BJ (cell line): Measurements from ENCODE around the gene LBP. TPM values are rescaled to one million over a fixed set of nuclear protein-coding genes. Genes with fewer than 3 reads are reported as not detected.
A peak's percentile ranks its signal among the peaks of the same experiment; 100 is the strongest.

Experiments
- CTCF ChIA-PET: fragments of 350-600 bp; formaldehyde crosslinking; extraction: SDS; loops from one replicate; lab custom pipeline; 2021; ENCODE audit warnings: antibody characterized with exemption, inconsistent platforms; lab: Yijun Ruan, JAX
- POLR2A ChIA-PET: fragments of 300-600 bp; sonication (Branson Sonifier 250); formaldehyde crosslinking; extraction: SDS; loops from one replicate; lab custom pipeline; 2021; ENCODE audit warnings: antibody characterized with exemption; lab: Charles Lee
- DNase-seq: peaks from one replicate; pipeline ENCODE4 v3.0.0-alpha.2; 2011; ENCODE audit warnings: low read depth
- H3K27me3 ChIP-seq: 2 replicates; pipeline ENCODE4 v1.6.0; 2011; ENCODE audit warnings: low read length; ENCODE audit not compliant: control insufficient read depth, insufficient read depth
- H3K36me3 ChIP-seq: 2 replicates; pipeline ENCODE4 v1.5.1; 2011; ENCODE audit warnings: low read length; ENCODE audit not compliant: control insufficient read depth, insufficient read depth
- H3K4me3 ChIP-seq: 2 replicates; pipeline ENCODE4 v1.5.1; 2011; ENCODE audit warnings: low read depth, mild to moderate bottlenecking, control low read depth, low read length
- polyA plus RNA-seq: library from polyadenylated mRNA; depleted of rRNA; stranded (reverse); fragments of >200 nt; gene quantifications from 2 replicates; pipeline ENCODE4 v1.2.3, GENCODE V29; 2011
- TF ChIP-seq, protein P1 (sequence below): IDR thresholded peaks from 2 replicates; pipeline ENCODE4 v1.5.1; 2011; ENCODE audit warnings: low read depth, mild to moderate bottlenecking, control low read depth, inconsistent platforms, low read length, moderate library complexity; ENCODE audit not compliant: insufficient read depth

LBP gene
- polyA plus RNA-seq, 1 experiment: 0.04 TPM

GRCh38 chr20:38301309-38301708, 45.0 kb upstream of the LBP start:
- TF ChIP-seq, protein P1, sequence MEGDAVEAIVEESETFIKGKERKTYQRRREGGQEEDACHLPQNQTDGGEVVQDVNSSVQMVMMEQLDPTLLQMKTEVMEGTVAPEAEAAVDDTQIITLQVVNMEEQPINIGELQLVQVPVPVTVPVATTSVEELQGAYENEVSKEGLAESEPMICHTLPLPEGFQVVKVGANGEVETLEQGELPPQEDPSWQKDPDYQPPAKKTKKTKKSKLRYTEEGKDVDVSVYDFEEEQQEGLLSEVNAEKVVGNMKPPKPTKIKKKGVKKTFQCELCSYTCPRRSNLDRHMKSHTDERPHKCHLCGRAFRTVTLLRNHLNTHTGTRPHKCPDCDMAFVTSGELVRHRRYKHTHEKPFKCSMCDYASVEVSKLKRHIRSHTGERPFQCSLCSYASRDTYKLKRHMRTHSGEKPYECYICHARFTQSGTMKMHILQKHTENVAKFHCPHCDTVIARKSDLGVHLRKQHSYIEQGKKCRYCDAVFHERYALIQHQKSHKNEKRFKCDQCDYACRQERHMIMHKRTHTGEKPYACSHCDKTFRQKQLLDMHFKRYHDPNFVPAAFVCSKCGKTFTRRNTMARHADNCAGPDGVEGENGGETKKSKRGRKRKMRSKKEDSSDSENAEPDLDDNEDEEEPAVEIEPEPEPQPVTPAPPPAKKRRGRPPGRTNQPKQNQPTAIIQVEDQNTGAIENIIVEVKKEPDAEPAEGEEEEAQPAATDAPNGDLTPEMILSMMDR: no peak
- peaks cover 2% of the 10 kb centered on the region; the same call in 1 of the 2 replicates for H3K27me3 ChIP-seq
- ChIA-PET POLR2A (no interaction called here), CTCF (interaction anchor here (1.3 to 8.5 kb wide), 4 partner anchors 9 to 244 kb away, joined by 3 to 188 read pairs (median 5); no protein-coding TSS in a partner anchor)
- DNase-seq: no peak
- H3K36me3 ChIP-seq: no peaks in the 10 kb centered on the region
- no peak overlapping the region for H3K4me3 ChIP-seq

GRCh38 chr20:38302786-38303185, 43.5 kb upstream of the LBP start:
- no peak overlapping the region for H3K4me3 ChIP-seq
- TF ChIP-seq, protein P1: no peak
- ChIA-PET POLR2A (no interaction called here), CTCF (interaction anchor here (1.3 to 8.5 kb wide), 3 partner anchors 13 to 245 kb away, joined by 4 to 188 read pairs (median 4); no protein-coding TSS in a partner anchor)
- DNase-seq: no peak
- no peaks in the 10 kb centered on the region for H3K36me3 ChIP-seq
- peaks cover 2% of the 10 kb centered on the region; the same call in 1 of the 2 replicates for H3K27me3 ChIP-seq

DNA sequence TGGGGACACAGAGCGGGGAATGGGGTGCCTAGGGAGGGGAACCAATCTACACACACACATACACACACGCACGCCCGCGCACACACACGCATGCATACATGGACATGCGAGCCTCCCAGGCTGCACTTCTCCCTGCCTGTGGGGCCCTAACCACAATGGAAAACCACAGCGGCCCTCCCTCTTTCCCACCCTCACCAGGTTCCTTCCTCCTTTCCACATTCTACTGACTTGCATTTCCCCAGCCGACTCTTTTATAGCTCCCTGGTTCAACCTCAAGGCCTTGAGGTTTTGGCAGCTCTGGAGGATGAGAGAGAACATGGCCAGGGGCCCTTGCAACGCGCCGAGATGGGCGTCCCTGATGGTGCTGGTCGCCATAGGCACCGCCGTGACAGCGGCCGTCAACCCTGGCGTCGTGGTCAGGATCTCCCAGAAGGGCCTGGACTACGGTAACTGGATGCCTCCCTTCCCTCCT, 42.3 kb upstream of the LBP start, which contains the start of gene BPI:
BPI (plus strand) TSS at position 249 of the 472 bp plus-strand sequence; CDS start at position 317, 68 bp downstream.
- POLR2A ChIA-PET: no interaction called here
- no peak for DNase-seq
- CTCF ChIA-PET: interaction anchor here (0.8 to 8.5 kb wide), 5 partner anchors 9 to 246 kb away, joined by 3 to 188 read pairs (median 5); no protein-coding TSS in a partner anchor

DNA sequence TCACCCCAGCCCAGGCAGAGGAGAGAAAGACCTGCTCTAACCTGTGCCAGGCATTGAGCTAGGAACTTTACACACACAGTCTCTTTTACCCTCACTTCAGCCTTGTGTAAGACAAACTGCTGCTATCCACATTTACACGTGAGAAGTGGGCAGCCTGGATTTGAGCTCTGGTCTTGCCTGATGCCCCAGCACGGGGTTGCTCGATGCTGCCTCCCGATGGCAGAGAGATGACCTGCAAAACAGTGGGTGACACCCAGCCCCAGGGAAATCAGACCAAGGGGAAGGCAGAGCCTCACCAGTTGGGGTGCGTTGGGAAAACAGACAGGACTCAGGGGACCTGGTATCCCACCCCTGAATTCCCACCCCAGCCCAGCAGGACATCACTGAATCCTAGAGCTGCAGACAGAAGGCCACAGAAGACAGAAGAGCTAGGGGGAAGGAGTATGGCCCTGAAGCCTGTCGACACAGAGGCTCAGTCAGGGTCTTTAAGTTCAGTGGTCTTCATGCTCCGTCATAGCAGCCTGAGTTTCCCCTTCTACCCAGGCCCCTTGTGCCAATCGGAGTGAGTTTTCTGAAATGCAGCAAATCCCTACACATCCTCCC, 41.3 kb upstream of the LBP start:
- POLR2A ChIA-PET: no interaction called here
- TF ChIP-seq, protein P1: peak; percentile 81
- CTCF ChIA-PET: interaction anchor here (0.6 to 8.5 kb wide), 21 partner anchors 8 to 722 kb away, joined by 3 to 188 read pairs (median 4); no protein-coding TSS in a partner anchor
- H3K4me3 ChIP-seq: no peak overlapping the region
- no peak for DNase-seq
- peaks cover 2% of the 10 kb centered on the region; the same call in 1 of the 2 replicates for H3K27me3 ChIP-seq
- no peaks in the 10 kb centered on the region for H3K36me3 ChIP-seq

More for the DNA sequence above, 42.3 kb upstream of the LBP start, which contains the start of gene BPI:
- H3K4me3 ChIP-seq: no peak within 1 kb of the TSS
- TF ChIP-seq, protein P1: no peak
- H3K27me3 ChIP-seq: peaks cover 2% of the 10 kb centered on the region; the same call in 1 of the 2 replicates
- H3K36me3 ChIP-seq: no peaks in the 10 kb centered on the region

GRCh38 chr20:38305541-38305940, 40.7 kb upstream of the LBP start:
- Histone ChIP-seq H3K27me3 (peaks cover 5% of the 10 kb centered on the region; the same call in 1 of the 2 replicates), H3K36me3 (no peaks in the 10 kb centered on the region), H3K4me3 (no peak overlapping the region)
- ChIA-PET CTCF (interaction anchor here (0.6 to 8.5 kb wide), 14 partner anchors 9 to 326 kb away, joined by 3 to 188 read pairs (median 4); no protein-coding TSS in a partner anchor), POLR2A (no interaction called here)
- DNase-seq: no peak
- TF ChIP-seq, protein P1: no peak
